ENCODE data around the gene MCCC1. TPM values are rescaled to one million over a fixed set of nuclear protein-coding genes. Genes with fewer than 3 reads are reported as not detected.
"Not testable (repeated sequence)": the region's sequence is repeated elsewhere in the genome, so short reads cannot be mapped to it uniquely, and the experiment has no call there.

Gene MCCC1
- total RNA-seq, 4 donors from 2014 or later, result 32.2 to 44.4 (median 33.0) TPM

DNA sequence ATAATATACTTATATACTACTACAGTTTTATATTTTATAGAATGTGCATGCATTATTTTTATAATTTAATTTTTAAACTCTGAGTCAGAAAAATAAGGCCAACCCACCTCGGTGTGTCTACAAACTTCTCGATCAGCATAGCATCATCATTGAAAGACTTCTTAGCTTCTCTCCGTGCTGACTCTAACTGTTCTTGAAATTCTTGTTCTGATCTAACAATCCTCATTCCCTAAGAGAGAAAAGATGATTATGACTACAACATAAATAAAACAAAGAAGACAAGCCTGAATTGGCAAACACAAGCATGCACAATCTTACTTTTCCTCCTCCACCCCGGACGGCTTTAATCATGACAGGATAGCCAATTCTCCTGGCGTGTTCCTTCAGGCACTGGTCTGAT lies 28.4 kb downstream of the MCCC1 start:
- WGBS, 2 donors (ENCODE audit: low coverage in 1 of 2), result 89 to 93% methylated on average over 6 of the region's 6 CpGs
- Histone ChIP-seq H3K9me3 (no peaks in the 10 kb centered on the region), H3K4me1 (no peaks in the 10 kb centered on the region), H3K27ac (no peak overlapping the region), H3K27me3 (no peaks in the 10 kb centered on the region), H3K36me3 (peaks cover 0 to 65% of the 10 kb centered on the region in 2 donors), H3K4me3 (no peak overlapping the region)
- ATAC-seq, result no peak
- TF ChIP-seq EP300 (IDR thresholded peaks at IDR 0.05), result no peak
- TF ChIP-seq, protein P1, sequence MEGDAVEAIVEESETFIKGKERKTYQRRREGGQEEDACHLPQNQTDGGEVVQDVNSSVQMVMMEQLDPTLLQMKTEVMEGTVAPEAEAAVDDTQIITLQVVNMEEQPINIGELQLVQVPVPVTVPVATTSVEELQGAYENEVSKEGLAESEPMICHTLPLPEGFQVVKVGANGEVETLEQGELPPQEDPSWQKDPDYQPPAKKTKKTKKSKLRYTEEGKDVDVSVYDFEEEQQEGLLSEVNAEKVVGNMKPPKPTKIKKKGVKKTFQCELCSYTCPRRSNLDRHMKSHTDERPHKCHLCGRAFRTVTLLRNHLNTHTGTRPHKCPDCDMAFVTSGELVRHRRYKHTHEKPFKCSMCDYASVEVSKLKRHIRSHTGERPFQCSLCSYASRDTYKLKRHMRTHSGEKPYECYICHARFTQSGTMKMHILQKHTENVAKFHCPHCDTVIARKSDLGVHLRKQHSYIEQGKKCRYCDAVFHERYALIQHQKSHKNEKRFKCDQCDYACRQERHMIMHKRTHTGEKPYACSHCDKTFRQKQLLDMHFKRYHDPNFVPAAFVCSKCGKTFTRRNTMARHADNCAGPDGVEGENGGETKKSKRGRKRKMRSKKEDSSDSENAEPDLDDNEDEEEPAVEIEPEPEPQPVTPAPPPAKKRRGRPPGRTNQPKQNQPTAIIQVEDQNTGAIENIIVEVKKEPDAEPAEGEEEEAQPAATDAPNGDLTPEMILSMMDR (IDR thresholded peaks at IDR 0.05), result no peak
- no peak for TF ChIP-seq POLR2A (IDR thresholded peaks at IDR 0.05)
- TF ChIP-seq POLR2AphosphoS5 (IDR thresholded peaks at IDR 0.05), result no peak

DNA sequence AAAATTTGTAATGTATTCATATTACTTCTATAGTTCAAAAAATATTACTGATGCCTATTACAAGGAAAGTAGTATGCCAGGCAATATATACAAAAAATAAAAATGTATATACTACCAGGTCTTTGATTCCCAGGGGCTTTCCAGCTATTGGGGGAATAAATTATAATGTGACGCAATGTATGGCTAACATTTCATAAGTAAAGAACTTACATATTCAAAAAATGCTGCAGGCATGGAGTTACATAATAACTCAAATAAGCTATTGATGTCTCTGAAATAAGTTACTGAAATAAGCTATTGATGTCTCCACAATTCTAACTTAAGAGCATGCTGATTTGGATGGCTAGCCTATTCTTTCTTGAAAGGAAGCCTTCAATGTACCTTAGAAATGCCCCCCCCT lies 30.2 kb downstream of the MCCC1 start:
- Histone ChIP-seq H3K9me3 (no peaks in the 10 kb centered on the region), H3K36me3 (peaks cover 0 to 78% of the 10 kb centered on the region in 2 donors), H3K27me3 (no peaks in the 10 kb centered on the region), H3K4me3 (no peak overlapping the region), H3K4me1 (no peaks in the 10 kb centered on the region), H3K27ac (no peak overlapping the region)
- TF ChIP-seq POLR2AphosphoS5 (IDR thresholded peaks at IDR 0.05) (no peak), POLR2A (IDR thresholded peaks at IDR 0.05) (no peak), EP300 (IDR thresholded peaks at IDR 0.05) (no peak)
- TF ChIP-seq, protein P1 (IDR thresholded peaks at IDR 0.05), result no peak
- WGBS, 2 donors (ENCODE audit: low coverage in 1 of 2), result 0% methylated on average over 1 of the region's 1 CpG
- ATAC-seq, result no peak

DNA sequence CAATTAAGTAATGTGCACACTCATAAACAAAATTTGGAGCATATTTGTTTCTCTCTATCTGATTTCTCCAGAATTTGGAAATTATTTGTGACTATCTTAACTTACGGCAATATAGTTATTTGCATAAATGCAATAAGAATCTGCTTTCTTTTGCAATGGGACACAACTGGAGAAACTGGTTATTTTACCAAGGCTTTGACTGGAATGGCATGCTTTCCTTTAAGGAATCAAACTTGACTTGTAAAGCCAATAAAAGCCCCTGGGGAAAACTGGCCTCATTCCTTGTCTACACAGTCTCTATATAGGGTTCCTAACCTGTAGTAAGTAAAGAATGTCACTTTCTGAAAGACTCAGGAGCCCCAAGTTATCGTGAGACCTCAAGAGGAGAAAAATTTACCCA lies 32.4 kb downstream of the MCCC1 start:
- not testable (repeated sequence) for H3K9me3 ChIP-seq, H3K4me3 ChIP-seq, H3K27me3 ChIP-seq, H3K27ac ChIP-seq, H3K4me1 ChIP-seq, ATAC-seq
- WGBS, 2 donors (ENCODE audit: low coverage in 1 of 2), result 96% methylated on average over 2 of the region's 2 CpGs
- peaks cover 0 to 88% of the 10 kb centered on the region in 2 donors for H3K36me3 ChIP-seq

DNA sequence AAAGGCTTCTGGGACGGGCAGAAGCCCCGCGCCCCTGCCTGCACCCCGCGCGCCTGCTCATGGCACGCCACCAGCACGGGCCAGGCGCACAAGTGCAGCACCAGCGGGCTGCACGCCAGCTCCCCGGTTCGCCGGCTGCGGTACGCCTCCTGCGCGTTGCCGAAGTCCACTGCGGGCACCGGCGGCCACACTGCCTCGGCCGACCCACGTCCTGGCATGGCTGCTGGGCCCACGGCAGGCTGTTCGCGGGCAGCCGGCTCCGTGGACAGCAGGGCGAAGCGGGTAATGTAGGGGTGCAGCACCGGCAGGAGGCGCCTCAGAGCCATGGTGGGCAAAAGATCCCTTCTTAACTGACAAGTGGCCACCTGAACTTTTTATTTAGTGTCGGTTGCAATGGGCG lies 34.8 kb downstream of the MCCC1 start:
- ATAC-seq, result no peak
- Histone ChIP-seq H3K27ac (no peak overlapping the region), H3K36me3 (peaks cover 0 to 70% of the 10 kb centered on the region in 2 donors), H3K4me3 (no peak overlapping the region), H3K9me3 (no peaks in the 10 kb centered on the region), H3K27me3 (no peaks in the 10 kb centered on the region), H3K4me1 (no peaks in the 10 kb centered on the region)
- WGBS, 2 donors (ENCODE audit: low coverage in 1 of 2), result 100% methylated on average over 2 of the region's 36 CpGs; no CpG with 5 or more reads in 1 of the 2 donors
- TF ChIP-seq EP300 (IDR thresholded peaks at IDR 0.05) (no peak), POLR2AphosphoS5 (IDR thresholded peaks at IDR 0.05) (no peak), POLR2A (IDR thresholded peaks at IDR 0.05) (no peak)
- TF ChIP-seq, protein P1 (IDR thresholded peaks at IDR 0.05), result no peak

DNA sequence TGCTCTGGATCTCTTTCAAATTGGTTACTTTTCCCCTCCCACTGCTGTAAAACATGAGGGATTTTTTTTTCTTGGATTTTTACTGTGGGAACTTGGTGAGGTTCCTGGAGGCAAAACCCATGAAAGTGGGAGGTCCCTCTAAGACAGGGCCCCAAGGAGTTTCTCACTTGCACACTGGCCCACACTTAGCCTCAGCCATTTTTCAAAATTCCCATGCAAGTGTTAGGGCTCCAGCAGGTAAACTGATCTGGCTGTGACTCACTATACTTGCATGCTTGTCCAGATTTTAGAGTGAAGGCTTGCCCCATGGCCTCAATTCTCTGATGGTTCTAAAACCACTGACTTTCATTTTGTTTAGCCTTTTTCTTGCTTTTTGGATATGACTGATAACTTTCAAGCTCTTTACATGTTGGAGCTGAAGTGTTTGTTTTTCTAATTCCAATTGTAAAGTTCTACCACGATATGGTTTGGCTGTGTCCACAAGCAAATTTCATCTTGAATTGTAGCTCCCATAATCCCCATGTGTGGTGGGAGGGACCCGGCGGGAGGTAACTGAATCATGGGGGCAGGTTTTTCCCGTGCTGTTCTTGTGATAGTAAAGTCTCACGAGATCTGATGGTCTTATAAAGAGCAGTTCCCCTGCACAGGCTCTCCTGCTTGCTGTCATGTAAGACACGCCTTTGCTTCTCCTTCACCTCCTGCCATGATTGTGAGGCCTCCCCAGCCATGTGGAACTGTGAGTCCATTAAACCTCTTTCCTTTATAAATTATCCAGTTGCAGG lies 37.7 kb downstream of the MCCC1 start:
- no peaks in the 10 kb centered on the region for H3K27me3 ChIP-seq
- H3K36me3 ChIP-seq, result peaks cover 0 to 60% of the 10 kb centered on the region in 2 donors
- no peaks in the 10 kb centered on the region for H3K4me1 ChIP-seq
- no peak overlapping the region for H3K27ac ChIP-seq
- no peak for ATAC-seq
- H3K4me3 ChIP-seq, result no peak overlapping the region
- 72 to 79% methylated on average over 3 to 5 of the region's 6 CpGs for WGBS, 2 donors (ENCODE audit: low coverage in 1 of 2)
- TF ChIP-seq, protein P1 (IDR thresholded peaks at IDR 0.05), result no peak
- no peak for TF ChIP-seq EP300 (IDR thresholded peaks at IDR 0.05)
- no peaks in the 10 kb centered on the region for H3K9me3 ChIP-seq

Data from gastroesophageal sphincter (tissue), 4 donors.